TTC549 (cell line): ENCODE results near the gene MON1A.
"Not testable (repeated sequence)": the region's sequence is repeated elsewhere in the genome, so short reads cannot be mapped to it uniquely, and the experiment has no call there.

ENCODE experiments used
- FAIRE-seq: peaks from 2 replicates; lab custom pipeline; 2012; peaks lifted over from hg19 to GRCh38; lab: Jason Lieb, UNC

Gene MON1A

GRCh38 chr3:49929291-49930167 is at the start of gene MON1A:
TSS of gene MON1A (minus strand) at chr3:49929811. CDS start at chr3:49913346, 16,465 bp downstream.
- no peak for FAIRE-seq

- FAIRE-seq, result no peak
Observed at GRCh38 chr3:49976942-49977341, 47.3 kb upstream of the MON1A start.

- no peak for FAIRE-seq
Observed at GRCh38 chr3:49972656-49973055, 43.0 kb upstream of the MON1A start.

- no peak for FAIRE-seq
Observed at GRCh38 chr3:49968346-49968745, 38.7 kb upstream of the MON1A start.

- no peak for FAIRE-seq
Observed at GRCh38 chr3:49967291-49967690, 37.7 kb upstream of the MON1A start.

- no peak for FAIRE-seq
Observed at GRCh38 chr3:49966233-49966942, 36.8 kb upstream of the MON1A start.

- FAIRE-seq, result no peak
Observed at GRCh38 chr3:49955636-49956035, 26.0 kb upstream of the MON1A start.

GRCh38 chr3:49952924-49953323 is 23.3 kb upstream of the MON1A start:
- no peak for FAIRE-seq

- no peak for FAIRE-seq
Observed at GRCh38 chr3:49942651-49943050, 13.0 kb upstream of the MON1A start.

GRCh38 chr3:49940667-49941249 is 11.1 kb upstream of the MON1A start:
- no peak for FAIRE-seq

- FAIRE-seq, result peak; percentile 80
Observed at GRCh38 chr3:49939858-49940666, 10.5 kb upstream of the MON1A start, which contains the start of gene RBM6. TSS of gene RBM6 (plus strand) at chr3:49940150. CDS start at chr3:49962642, 22,492 bp downstream.

GRCh38 chr3:49937090-49937489 is 7.5 kb upstream of the MON1A start:
- FAIRE-seq, result no peak

- not testable (repeated sequence) for FAIRE-seq
Observed at GRCh38 chr3:49932281-49932680, 2.7 kb upstream of the MON1A start.

GRCh38 chr3:49930922-49931321 is 1.3 kb upstream of the MON1A start:
- no peak for FAIRE-seq

GRCh38 chr3:49930168-49930690 is 618 bp upstream of the MON1A start:
- no peak for FAIRE-seq

- FAIRE-seq, result no peak
Observed at GRCh38 chr3:49928481-49929017, 1.1 kb downstream of the MON1A start.

- FAIRE-seq, result no peak
Observed at GRCh38 chr3:49927798-49928197, 1.8 kb downstream of the MON1A start.

- FAIRE-seq, result no peak
Observed at GRCh38 chr3:49926117-49926728, 3.4 kb downstream of the MON1A start.

- no peak for FAIRE-seq
Observed at GRCh38 chr3:49925485-49925884, 4.1 kb downstream of the MON1A start.

- no peak for FAIRE-seq
Observed at GRCh38 chr3:49924683-49925082, 4.9 kb downstream of the MON1A start.
